ENCODE data around the gene SPATS1.

GRCh38 chr6:44305200-44305725, 37.2 kb upstream of the SPATS1 start:
- TF ChIP-seq, protein P1, sequence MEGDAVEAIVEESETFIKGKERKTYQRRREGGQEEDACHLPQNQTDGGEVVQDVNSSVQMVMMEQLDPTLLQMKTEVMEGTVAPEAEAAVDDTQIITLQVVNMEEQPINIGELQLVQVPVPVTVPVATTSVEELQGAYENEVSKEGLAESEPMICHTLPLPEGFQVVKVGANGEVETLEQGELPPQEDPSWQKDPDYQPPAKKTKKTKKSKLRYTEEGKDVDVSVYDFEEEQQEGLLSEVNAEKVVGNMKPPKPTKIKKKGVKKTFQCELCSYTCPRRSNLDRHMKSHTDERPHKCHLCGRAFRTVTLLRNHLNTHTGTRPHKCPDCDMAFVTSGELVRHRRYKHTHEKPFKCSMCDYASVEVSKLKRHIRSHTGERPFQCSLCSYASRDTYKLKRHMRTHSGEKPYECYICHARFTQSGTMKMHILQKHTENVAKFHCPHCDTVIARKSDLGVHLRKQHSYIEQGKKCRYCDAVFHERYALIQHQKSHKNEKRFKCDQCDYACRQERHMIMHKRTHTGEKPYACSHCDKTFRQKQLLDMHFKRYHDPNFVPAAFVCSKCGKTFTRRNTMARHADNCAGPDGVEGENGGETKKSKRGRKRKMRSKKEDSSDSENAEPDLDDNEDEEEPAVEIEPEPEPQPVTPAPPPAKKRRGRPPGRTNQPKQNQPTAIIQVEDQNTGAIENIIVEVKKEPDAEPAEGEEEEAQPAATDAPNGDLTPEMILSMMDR (IDR thresholded peaks at IDR 0.05; ENCODE audit: insufficient read depth, low read length) = no peak
- TF ChIP-seq GABPA (IDR thresholded peaks at IDR 0.05; ENCODE audit: low read depth) = no peak
